HT-29 (cell line): Measurements from ENCODE around the gene BCAR3. TPM values are rescaled to one million over a fixed set of nuclear protein-coding genes. Genes with fewer than 3 reads are reported as not detected.
A peak's percentile ranks its signal among the peaks of the same experiment; 100 is the strongest.

Experiments used
- DNase-seq: peaks from one replicate; pipeline ENCODE4 v3.0.0-alpha.2; 2015; ENCODE audit warnings: low spot score
- total RNA-seq: library from RNA; depleted of rRNA; stranded (reverse); fragments of >200 nt; shearing (Covaris generic); gene quantifications from 2 replicates; pipeline ENCODE4 v1.2.3, GENCODE V29; 2014; rRNA removed

The BCAR3 gene
- total RNA-seq, result 48.5 and 49.4 TPM in 2 replicates

- peak; percentile 73 for DNase-seq
Measured at GRCh38 chr1:93681101-93681988, at the start of gene BCAR3. Gene BCAR3 (minus strand): TSS chr1:93681837. CDS start chr1:93674930, 6,907 bp downstream.

- DNase-seq, result no peak
Measured at GRCh38 chr1:93730621-93731020, 49.0 kb upstream of the BCAR3 start.

GRCh38 chr1:93729906-93730305, 48.3 kb upstream of the BCAR3 start:
- no peak for DNase-seq

DNA sequence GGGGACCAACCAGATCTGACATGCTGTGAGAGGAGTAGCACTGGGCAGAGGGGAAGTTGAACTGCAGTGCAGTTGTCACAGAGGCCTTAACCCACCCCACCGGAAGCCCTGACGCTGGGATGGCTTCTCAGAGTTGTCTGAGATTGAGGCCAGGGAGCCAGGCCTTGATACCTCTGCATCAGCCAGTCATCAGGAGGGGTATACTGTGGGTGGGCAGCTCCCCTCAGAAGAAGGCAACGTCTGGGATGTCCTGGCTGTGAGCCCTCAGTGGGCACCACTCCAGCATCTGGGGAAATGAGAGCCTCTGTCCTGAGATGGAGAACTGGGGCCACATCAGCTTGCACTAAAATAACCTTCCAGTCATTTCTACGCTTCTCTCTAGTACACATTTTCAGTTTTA, 47.9 kb upstream of the BCAR3 start:
- no peak for DNase-seq

DNA sequence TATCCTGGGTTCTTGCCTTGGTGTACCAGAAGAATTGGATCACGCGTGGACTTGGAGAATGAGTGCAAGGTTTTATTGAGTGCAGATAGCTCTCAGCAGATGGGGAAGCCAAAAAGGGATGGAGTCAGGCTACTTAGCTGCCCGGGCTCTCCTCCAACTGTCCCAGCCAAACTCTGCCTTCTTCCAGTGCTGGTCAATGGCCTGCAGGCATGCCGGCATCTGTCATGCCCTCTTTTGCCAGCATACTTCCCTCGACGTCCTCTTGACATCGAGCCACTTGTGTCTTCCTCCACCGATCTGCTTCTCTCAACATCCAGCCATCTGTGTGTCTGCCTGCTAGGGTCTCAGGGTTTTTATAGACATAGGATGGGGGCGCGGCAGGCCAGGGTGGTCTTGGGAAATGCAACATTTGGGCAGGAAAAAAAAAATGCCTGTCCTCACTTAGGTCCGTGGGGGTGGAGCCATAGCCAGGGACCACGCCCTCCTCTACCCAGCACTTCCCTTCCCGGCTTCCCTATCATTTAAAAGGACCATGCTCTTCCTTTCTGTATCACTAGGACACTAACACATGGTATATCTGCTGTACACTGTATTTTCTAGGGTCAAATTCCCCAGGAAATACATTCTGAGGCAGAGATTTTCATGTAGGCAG, 47.0 kb upstream of the BCAR3 start:
- no peak for DNase-seq

- DNase-seq, result no peak
Measured at GRCh38 chr1:93723733-93724270, 42.2 kb upstream of the BCAR3 start.

DNA sequence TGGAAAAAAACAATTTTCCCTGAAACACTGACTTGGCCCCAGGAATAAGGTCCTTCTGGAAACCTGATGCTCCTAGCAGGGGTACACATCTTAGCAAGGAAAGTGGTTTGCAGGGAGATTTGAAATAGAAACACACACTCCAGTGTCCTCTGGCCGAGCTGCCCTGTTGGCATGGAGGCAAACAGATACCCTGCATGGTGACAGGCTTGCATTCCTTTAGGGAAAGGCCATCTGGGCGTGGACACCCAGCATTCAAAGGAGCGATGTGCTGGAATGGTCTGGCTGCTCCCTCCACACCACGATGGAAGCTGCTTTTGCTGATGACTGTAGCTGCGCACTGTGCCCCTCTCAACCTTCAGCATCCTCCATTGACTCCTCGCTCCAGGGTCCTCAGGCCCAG, 41.5 kb upstream of the BCAR3 start:
- no peak for DNase-seq

- DNase-seq, result no peak
Measured at GRCh38 chr1:93722081-93723031, 40.7 kb upstream of the BCAR3 start.

DNA sequence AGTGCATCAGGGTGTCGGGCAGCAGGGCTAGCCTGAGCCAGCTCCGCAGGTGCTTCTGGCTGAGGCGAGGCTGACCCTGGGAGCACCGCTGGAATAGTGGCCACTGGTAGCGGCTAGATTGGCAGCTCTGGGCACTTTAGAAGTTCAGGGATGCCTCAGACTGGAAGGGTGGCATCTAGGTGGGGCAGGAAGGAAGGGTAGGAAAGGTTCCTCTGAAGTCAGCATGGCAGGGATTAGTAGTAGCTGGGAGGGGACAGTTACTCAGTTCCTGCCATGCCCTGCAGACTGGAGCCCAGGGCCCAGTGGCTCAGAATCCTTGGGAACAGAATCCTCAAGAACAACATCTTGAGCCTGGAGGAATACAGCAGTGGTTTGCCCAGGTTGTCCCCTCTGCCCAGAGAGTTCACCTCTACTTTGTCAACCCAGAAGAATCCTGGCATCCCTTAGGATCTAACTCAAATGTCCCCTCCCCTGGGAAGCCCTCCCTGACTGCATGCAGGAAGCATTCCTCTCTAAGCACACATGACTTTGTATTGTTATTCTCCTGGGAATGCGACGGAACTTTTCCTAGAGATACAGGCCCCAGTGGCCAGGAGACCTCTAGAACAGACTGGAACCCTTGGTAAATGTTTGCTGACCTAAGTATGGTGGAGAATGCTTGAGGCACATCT, 39.5 kb upstream of the BCAR3 start:
- DNase-seq, result peak; percentile 32

DNA sequence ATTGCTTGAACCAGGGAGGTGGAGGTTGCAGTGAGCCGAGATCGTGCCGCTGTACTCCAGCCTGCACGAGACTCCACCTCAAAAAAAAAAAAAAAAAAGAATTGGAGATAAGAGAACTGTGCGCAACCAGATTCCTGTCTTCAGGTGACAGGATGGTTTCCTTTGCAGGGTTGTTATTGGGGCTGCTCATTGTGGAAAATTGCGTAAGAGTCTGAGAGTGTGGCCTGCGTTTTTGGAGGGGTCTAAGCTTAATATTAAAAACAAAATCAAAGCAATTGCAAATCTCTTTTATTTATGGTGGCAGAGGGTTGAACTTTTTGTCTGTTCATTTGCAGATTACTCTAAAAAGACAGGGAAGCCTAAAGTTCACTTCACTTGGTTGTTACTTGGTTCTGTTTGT, 36.0 kb upstream of the BCAR3 start:
- no peak for DNase-seq

DNA sequence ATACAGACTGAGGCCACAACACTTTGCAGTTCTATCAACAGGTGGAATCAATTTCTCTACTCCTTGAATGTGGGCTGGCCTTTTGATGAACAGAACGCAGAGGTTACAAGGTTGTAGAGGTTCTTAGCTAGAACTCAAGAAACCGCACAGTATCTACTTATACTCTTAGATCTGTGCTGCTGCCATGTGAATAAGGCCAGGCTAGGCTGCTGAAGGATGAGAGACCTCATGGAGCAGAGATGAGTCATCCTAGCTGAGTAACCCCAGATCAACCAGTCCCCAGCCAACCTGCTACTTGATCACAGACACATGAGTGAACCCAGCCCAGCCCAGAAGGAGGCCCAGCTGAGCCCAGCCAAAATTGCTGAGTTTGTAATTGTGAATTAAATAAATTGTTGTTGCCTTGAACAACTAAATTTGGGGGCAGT, 35.3 kb upstream of the BCAR3 start:
- DNase-seq, result no peak

DNA sequence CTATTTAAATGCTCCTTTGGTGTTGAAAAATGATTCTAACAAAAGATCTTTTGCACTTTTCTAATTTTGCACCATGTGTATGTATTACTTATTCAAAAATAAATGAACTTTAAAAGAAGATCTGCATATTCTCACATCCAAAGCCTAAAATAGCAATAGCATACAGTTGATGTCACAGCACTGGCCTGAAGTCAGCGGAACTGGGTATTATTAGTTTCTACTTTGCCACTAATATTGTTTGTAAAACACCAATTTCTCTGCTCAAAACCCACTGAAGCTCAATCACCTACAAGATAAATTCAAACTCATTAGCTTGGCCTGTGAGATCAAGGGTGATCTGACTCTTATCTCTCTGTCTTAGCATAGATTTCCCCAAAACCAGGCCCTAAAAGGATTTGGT, 34.5 kb upstream of the BCAR3 start:
- DNase-seq, result no peak

- no peak for DNase-seq
Measured at GRCh38 chr1:93715529-93716126, 34.0 kb upstream of the BCAR3 start.

DNA sequence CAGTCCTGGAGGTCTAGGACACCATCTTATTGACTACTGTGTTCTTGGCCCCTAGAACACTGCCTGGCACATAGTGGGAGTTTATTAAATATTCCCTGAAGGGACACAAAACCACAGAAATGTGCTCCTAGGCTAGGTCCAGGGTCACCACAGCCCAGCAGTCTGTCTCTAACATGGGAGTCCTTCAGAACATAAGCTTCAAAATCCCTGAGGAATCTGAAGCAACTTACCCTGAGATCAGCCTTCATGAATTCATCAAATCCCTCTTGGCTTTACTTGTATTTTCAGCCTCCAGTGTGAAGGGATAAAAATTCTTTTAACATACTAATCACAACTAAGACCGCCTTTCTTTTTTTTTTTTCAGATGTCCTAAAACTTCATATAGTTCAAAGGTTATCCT, 32.7 kb upstream of the BCAR3 start:
- no peak for DNase-seq

DNA sequence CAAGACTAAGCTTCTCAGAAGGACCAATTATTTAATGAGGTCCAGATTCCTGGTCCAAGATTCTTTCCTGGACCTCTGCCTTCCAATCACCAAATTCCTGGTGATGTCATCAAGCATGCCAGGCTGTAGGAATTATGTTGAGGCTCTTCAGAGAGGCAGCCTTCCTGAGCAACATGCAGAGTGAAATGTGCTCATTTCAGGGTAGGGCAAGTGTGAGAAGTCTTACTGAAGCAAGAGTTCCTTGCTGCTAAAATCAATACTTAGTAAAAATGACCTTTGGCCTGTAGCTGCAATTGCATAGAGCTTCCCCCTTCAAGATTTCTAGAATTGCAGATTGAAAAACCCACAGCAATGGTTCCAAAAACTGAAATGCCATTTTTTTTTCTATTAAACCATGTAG, 31.7 kb upstream of the BCAR3 start:
- DNase-seq, result no peak

GRCh38 chr1:93712741-93713140, 31.1 kb upstream of the BCAR3 start:
- no peak for DNase-seq

- no peak for DNase-seq
Measured at GRCh38 chr1:93710499-93711453, 29.1 kb upstream of the BCAR3 start.

DNA sequence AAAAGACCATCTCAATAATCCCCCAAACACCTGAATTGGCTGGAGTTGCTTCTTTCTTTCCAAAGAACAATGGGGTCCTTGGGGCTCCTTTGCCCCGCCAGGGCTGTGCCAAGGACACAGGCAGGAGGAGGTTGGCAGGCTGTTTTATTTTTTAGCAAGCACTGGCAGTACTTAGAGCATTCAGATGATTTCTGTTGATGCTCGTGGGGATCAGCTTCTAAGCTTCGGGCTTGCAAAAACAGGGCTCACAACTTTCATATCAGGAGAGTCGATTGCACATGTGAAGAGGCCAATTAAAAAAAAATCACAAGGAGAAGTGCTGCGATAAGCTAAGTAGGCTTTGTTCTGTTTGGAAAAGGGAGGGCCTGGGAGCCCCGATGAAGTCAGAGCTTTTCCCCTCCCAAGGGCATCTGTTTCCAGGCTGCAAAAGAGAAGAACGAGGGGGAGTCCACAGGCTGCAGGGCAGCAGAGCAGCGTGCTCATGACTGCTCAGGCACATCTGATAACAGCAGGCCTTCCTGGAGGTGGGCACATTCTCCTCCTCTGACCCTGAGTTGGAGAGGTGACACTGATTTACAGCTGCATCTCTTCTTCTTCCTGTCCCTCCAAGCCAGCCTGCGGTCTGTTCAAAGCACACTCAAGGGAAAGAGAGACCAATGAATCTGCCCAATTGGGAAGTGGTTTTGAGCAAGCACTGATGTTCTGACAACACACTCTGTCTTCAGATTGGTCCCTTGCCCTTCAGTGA, 27.3 kb upstream of the BCAR3 start:
- no peak for DNase-seq

DNA sequence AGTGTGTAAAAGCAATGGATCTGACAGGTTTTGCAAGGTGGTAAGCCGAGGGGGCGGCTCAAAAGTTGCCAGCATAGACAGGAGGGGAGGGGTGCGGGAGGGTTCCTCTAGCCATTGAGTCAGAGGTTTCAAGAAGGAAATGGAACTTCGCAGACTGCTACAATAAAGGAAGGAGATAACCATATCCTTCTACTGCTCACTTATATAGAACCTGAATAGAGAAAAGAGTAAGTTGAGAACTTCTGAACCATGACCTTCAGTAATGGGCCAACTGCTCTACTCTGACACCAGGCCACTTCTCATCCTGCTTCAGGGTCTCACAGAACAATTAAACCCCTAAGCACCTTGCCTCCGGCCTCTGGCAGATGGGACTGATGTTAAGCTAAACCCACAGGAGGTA, 26.3 kb upstream of the BCAR3 start:
- DNase-seq, result no peak
